Neutrophil (primary cell): ENCODE data around the gene USP13.

Experiments used
- H3K27ac ChIP-seq: fragments of 200-600 bp; sonication (generic); 2 replicates; pipeline ENCODE4 v1.5.1; 2016; ENCODE audit warnings: mild to moderate bottlenecking, moderate library complexity
- H3K27me3 ChIP-seq: fragments of 200-600 bp; sonication (generic); 2 replicates; pipeline ENCODE4 v1.6.0; 2016; ENCODE audit warnings: mild to moderate bottlenecking
- H3K36me3 ChIP-seq: fragments of 200-600 bp; sonication (generic); 2 replicates; pipeline ENCODE4 v1.5.1; 2017
- H3K4me1 ChIP-seq, 2 experiments: fragments of 200-600 bp in 1 of 2; sonication (generic) in 1 of 2; 1 replicate in 1 of 2; 2 replicates in 1 of 2; pipeline versions ENCODE4 v1.5.1 to v1.6.1; 2013 to 2016; ENCODE audit warnings: low read depth in 1 of 2, low read length in 1 of 2, mild to moderate bottlenecking in 1 of 2, moderate library complexity in 1 of 2; ENCODE audit not compliant: control insufficient read depth in 1 of 2, insufficient read depth in 1 of 2
- H3K4me3 ChIP-seq, 2 experiments: fragments of 200-600 bp in 1 of 2; sonication (generic) in 1 of 2; 1 replicate in 1 of 2; 2 replicates in 1 of 2; pipeline ENCODE4 v1.5.1; 2013 to 2016; ENCODE audit warnings: low read depth in 1 of 2, low read length in 1 of 2, mild to moderate bottlenecking in 1 of 2, moderate library complexity in 1 of 2
- H3K9me3 ChIP-seq: fragments of 200-600 bp; sonication (generic); 2 replicates; pipeline ENCODE4 v1.5.1; 2016
- CTCF ChIP-seq: fragments of 200-600 bp; sonication (generic); IDR thresholded peaks from 2 replicates; pipeline ENCODE4 v1.5.1; 2016; ENCODE audit warnings: antibody characterized with exemption

USP13 gene

GRCh38 chr3:179651687-179652446, 973 bp upstream of the USP13 start:
- no peak for TF ChIP-seq CTCF
- Histone ChIP-seq H3K27me3 (peaks cover 60% of the 10 kb centered on the region), H3K4me1 (peaks cover 18 to 20% of the 10 kb centered on the region in 2 experiments), H3K9me3 (no peaks in the 10 kb centered on the region), H3K36me3 (no peaks in the 10 kb centered on the region), H3K27ac (no peak overlapping the region), H3K4me3 (peak overlapping the region; percentile 36 to 49)

- TF ChIP-seq CTCF = no peak
- H3K4me1 ChIP-seq = peaks cover 18 to 20% of the 10 kb centered on the region in 2 experiments
- H3K27me3 ChIP-seq = peaks cover 60% of the 10 kb centered on the region
- no peaks in the 10 kb centered on the region for H3K36me3 ChIP-seq
- no peak overlapping the region for H3K27ac ChIP-seq
- H3K4me3 ChIP-seq = peak overlapping the region; percentile 46 to 59
- H3K9me3 ChIP-seq = no peaks in the 10 kb centered on the region
Measured at GRCh38 chr3:179653096-179653797, 407 bp downstream of the USP13 start.

GRCh38 chr3:179655236-179655635, 2.4 kb downstream of the USP13 start:
- H3K27ac ChIP-seq = no peak overlapping the region
- peaks cover 18 to 20% of the 10 kb centered on the region in 2 experiments for H3K4me1 ChIP-seq
- peaks cover 57% of the 10 kb centered on the region for H3K27me3 ChIP-seq
- no peak for TF ChIP-seq CTCF
- no peaks in the 10 kb centered on the region for H3K9me3 ChIP-seq
- H3K4me3 ChIP-seq = no peak overlapping the region
- no peaks in the 10 kb centered on the region for H3K36me3 ChIP-seq

GRCh38 chr3:179658606-179659005, 5.8 kb downstream of the USP13 start:
- H3K4me1 ChIP-seq = peaks cover 6 to 7% of the 10 kb centered on the region in 2 experiments
- H3K9me3 ChIP-seq = no peaks in the 10 kb centered on the region
- no peaks in the 10 kb centered on the region for H3K36me3 ChIP-seq
- H3K27ac ChIP-seq = no peak overlapping the region
- TF ChIP-seq CTCF = no peak
- H3K27me3 ChIP-seq = peaks cover 24% of the 10 kb centered on the region
- H3K4me3 ChIP-seq = no peak overlapping the region

GRCh38 chr3:179660872-179661271, 8.0 kb downstream of the USP13 start:
- peaks cover under 1% of the 10 kb centered on the region for H3K27me3 ChIP-seq
- no peak overlapping the region for H3K27ac ChIP-seq
- H3K4me3 ChIP-seq = no peak overlapping the region
- no peak for TF ChIP-seq CTCF
- no peaks in the 10 kb centered on the region for H3K4me1 ChIP-seq
- no peaks in the 10 kb centered on the region for H3K9me3 ChIP-seq
- no peaks in the 10 kb centered on the region for H3K36me3 ChIP-seq
